ENCODE data around the gene AIF1.

The AIF1 gene

DNA sequence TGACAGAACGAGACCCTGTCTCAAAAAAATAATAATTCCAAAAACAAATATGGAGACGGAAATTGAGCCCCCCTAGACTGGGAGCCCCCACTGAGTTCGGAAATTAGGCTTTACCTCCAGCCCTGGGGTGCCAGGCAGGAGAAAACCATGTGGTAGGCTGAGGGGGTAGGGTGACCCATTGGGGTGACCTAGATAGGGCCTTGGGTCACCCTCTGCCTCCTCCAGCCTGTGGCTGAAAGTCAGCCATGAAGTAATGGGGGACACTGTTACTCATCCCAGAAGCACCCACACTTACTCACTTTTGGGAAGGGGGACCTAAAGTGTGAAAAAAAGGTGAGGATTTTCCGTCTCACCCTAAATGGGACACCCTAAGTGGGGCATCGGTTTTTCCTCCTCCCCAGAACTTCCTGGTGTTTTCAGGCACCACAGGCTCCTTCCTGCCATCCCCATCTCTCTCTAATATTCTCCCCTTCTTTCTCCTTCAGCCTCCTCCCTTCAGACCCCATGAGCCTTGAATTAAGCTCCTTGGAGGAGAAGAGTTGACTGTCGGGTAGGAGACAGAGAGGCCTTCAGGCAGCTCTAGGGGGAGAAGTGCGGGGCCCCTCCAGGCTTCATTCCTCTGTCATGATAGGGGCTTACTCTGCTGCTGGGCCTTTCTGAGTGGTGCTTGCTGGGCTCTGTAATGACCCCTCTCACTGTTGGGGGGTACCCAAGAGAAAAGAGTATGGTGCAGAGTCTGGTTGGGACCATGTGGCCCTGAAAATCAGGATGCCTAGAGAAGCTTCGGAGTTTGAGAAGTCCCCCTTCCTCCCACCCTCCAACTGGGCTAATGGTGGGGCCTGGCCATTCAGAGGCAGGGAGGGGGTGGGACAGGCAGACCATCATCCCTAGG is 35.2 kb upstream of the AIF1 start:
- Histone ChIP-seq H3K4me1 (ENCODE audit: control insufficient read depth in 1 of 2, insufficient read depth in 1 of 2, low read depth in 1 of 2, low read length in 1 of 2) (peaks cover 68 to 72% of the 10 kb centered on the region in 2 experiments), H3K9me3 (no peaks in the 10 kb centered on the region), H3K27ac (peak overlapping the region; percentile 96), H3K27me3 (no peaks in the 10 kb centered on the region), H3K36me3 (peaks cover 15% of the 10 kb centered on the region), H3K4me3 (ENCODE audit: low read depth in 1 of 2, low read length in 1 of 2) (peak overlapping the region; percentile 92 to 94)
- TF ChIP-seq, protein P1, sequence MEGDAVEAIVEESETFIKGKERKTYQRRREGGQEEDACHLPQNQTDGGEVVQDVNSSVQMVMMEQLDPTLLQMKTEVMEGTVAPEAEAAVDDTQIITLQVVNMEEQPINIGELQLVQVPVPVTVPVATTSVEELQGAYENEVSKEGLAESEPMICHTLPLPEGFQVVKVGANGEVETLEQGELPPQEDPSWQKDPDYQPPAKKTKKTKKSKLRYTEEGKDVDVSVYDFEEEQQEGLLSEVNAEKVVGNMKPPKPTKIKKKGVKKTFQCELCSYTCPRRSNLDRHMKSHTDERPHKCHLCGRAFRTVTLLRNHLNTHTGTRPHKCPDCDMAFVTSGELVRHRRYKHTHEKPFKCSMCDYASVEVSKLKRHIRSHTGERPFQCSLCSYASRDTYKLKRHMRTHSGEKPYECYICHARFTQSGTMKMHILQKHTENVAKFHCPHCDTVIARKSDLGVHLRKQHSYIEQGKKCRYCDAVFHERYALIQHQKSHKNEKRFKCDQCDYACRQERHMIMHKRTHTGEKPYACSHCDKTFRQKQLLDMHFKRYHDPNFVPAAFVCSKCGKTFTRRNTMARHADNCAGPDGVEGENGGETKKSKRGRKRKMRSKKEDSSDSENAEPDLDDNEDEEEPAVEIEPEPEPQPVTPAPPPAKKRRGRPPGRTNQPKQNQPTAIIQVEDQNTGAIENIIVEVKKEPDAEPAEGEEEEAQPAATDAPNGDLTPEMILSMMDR (IDR thresholded peaks at IDR 0.05), result no peak

GRCh38 chr6:31580438-31580740 is 34.6 kb upstream of the AIF1 start:
- Histone ChIP-seq H3K27me3 (no peaks in the 10 kb centered on the region), H3K4me1 (ENCODE audit: control insufficient read depth in 1 of 2, insufficient read depth in 1 of 2, low read depth in 1 of 2, low read length in 1 of 2) (peaks cover 68 to 72% of the 10 kb centered on the region in 2 experiments), H3K27ac (peak overlapping the region; percentile 96), H3K9me3 (no peaks in the 10 kb centered on the region), H3K4me3 (ENCODE audit: low read depth in 1 of 2, low read length in 1 of 2) (peak overlapping the region; percentile 92 to 94), H3K36me3 (peaks cover 15% of the 10 kb centered on the region)
- TF ChIP-seq, protein P1 (IDR thresholded peaks at IDR 0.05), result no peak

- peaks cover 15% of the 10 kb centered on the region for H3K36me3 ChIP-seq
- H3K4me3 ChIP-seq (ENCODE audit: low read depth in 1 of 2, low read length in 1 of 2), result peak overlapping the region; percentile 92 to 94
- no peaks in the 10 kb centered on the region for H3K27me3 ChIP-seq
- peak overlapping the region; percentile 96 for H3K27ac ChIP-seq
- H3K4me1 ChIP-seq (ENCODE audit: control insufficient read depth in 1 of 2, insufficient read depth in 1 of 2, low read depth in 1 of 2, low read length in 1 of 2), result peaks cover 68 to 72% of the 10 kb centered on the region in 2 experiments
- H3K9me3 ChIP-seq, result no peaks in the 10 kb centered on the region
- TF ChIP-seq, protein P1 (IDR thresholded peaks at IDR 0.05), result peak; percentile 94
Measured at GRCh38 chr6:31580807-31581433, 34.1 kb upstream of the AIF1 start.

- TF ChIP-seq, protein P1 (IDR thresholded peaks at IDR 0.05), result no peak
- no peaks in the 10 kb centered on the region for H3K9me3 ChIP-seq
- peaks cover 15% of the 10 kb centered on the region for H3K36me3 ChIP-seq
- H3K27me3 ChIP-seq, result no peaks in the 10 kb centered on the region
- H3K27ac ChIP-seq, result peak overlapping the region; percentile 96
- H3K4me1 ChIP-seq (ENCODE audit: control insufficient read depth in 1 of 2, insufficient read depth in 1 of 2, low read depth in 1 of 2, low read length in 1 of 2), result peaks cover 68 to 72% of the 10 kb centered on the region in 2 experiments
- H3K4me3 ChIP-seq (ENCODE audit: low read depth in 1 of 2, low read length in 1 of 2), result peak overlapping the region; percentile 92 to 94
Measured at GRCh38 chr6:31581434-31582229, 33.4 kb upstream of the AIF1 start.

GRCh38 chr6:31582230-31582643 is 32.8 kb upstream of the AIF1 start, which contains the start of gene LTB:
Gene LTB, minus strand, starts transcription at chr6:31582424. Its CDS starts 7 bp downstream, at chr6:31582417.
- H3K27me3 ChIP-seq, result no peaks in the 10 kb centered on the region
- peak within 1 kb of the TSS; percentile 92 to 94 for H3K4me3 ChIP-seq (ENCODE audit: low read depth in 1 of 2, low read length in 1 of 2)
- H3K36me3 ChIP-seq, result peaks cover 11% of the 10 kb centered on the region
- peak within 1 kb of the TSS; percentile 96 for H3K27ac ChIP-seq
- TF ChIP-seq, protein P1 (IDR thresholded peaks at IDR 0.05), result no peak
- H3K4me1 ChIP-seq (ENCODE audit: control insufficient read depth in 1 of 2, insufficient read depth in 1 of 2, low read depth in 1 of 2, low read length in 1 of 2), result peaks cover 68 to 69% of the 10 kb centered on the region in 2 experiments
- no peaks in the 10 kb centered on the region for H3K9me3 ChIP-seq
